ENCODE results near the gene FOLR1.

FOLR1 gene

GRCh38 chr11:72244060-72244360 is 52.1 kb downstream of the FOLR1 start, which contains the start of gene PHOX2A:
Gene PHOX2A, minus strand, starts transcription at chr11:72244176. Its CDS starts 172 bp downstream, at chr11:72244004.
- H3K27me3 Mint-ChIP-seq = peaks cover 52% of the 10 kb centered on the region
- no peaks in the 10 kb centered on the region for H3K36me3 Mint-ChIP-seq (ENCODE audit: low read depth)
- no peak within 1 kb of the TSS for H3K27ac Mint-ChIP-seq
- H3K9me3 Mint-ChIP-seq = no peaks in the 10 kb centered on the region
- H3K4me3 Mint-ChIP-seq = no peak within 1 kb of the TSS
- peaks cover 27% of the 10 kb centered on the region for H3K4me1 Mint-ChIP-seq (ENCODE audit: low read depth)

- Mint-ChIP-seq H3K4me3 (no peak overlapping the region), H3K4me1 (ENCODE audit: low read depth) (peaks cover 22% of the 10 kb centered on the region), H3K27me3 (peaks cover 49% of the 10 kb centered on the region), H3K9me3 (no peaks in the 10 kb centered on the region), H3K27ac (no peak overlapping the region), H3K36me3 (ENCODE audit: low read depth) (no peaks in the 10 kb centered on the region)
These were observed 52.7 kb downstream of the FOLR1 start for GRCh38 chr11:72244361-72245262.

- no peaks in the 10 kb centered on the region for H3K36me3 Mint-ChIP-seq (ENCODE audit: low read depth)
- peaks cover 19% of the 10 kb centered on the region for H3K4me1 Mint-ChIP-seq (ENCODE audit: low read depth)
- H3K4me3 Mint-ChIP-seq = no peak overlapping the region
- no peak overlapping the region for H3K27ac Mint-ChIP-seq
- peaks cover 51% of the 10 kb centered on the region for H3K27me3 Mint-ChIP-seq
- no peaks in the 10 kb centered on the region for H3K9me3 Mint-ChIP-seq
These were observed 53.4 kb downstream of the FOLR1 start for GRCh38 chr11:72245263-72245816.

Data from stimulated activated naive CD8-positive, alpha-beta T cell treated with anti-CD3 and anti-CD28 coated beads, Interleukin-15, Interleukin-2, amounts not matched to agents 100 ng/mL and 50 ng/mL, for 24 hours (primary cell).